Fibroblast of pulmonary artery (primary cell): Measurements from ENCODE around the gene LMX1B.

ENCODE experiments used
- DNase-seq: peaks from one replicate; pipeline ENCODE4 v3.0.0-alpha.2; 2010; ENCODE audit warnings: low read depth
- H3K4me3 ChIP-seq: replicated peaks from 2 replicates; pipeline ENCODE4 v1.5.1; 2011; ENCODE audit warnings: low read depth, mild to moderate bottlenecking, control low read depth, low read length, moderate library complexity
- TF ChIP-seq, protein P1 (sequence below): IDR thresholded peaks from 2 replicates; pipeline ENCODE4 v1.5.1; 2011; ENCODE audit warnings: mild to moderate bottlenecking, control low read depth, low read length, inconsistent platforms; ENCODE audit errors: missing control alignments

The LMX1B gene

DNA sequence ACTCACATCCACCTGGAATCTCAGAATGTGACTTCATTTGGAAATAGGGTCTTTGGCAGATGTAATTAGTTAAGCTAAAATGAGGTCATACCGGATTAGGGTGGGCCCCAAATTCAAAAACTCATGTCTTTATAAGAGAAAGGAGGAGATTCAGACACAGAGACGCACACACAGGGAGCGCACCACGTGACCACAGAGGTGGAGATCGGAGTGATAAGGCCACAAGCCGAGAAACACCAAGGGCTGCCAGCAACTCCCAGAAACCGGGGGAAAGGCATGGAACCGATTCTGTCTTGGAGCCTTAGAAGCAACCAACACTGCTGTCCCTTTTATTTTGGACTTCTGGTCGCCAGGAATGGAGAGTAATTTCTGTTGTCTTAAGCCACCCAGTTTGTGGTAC is 31.8 kb upstream of the LMX1B start:
- TF ChIP-seq, protein P1, sequence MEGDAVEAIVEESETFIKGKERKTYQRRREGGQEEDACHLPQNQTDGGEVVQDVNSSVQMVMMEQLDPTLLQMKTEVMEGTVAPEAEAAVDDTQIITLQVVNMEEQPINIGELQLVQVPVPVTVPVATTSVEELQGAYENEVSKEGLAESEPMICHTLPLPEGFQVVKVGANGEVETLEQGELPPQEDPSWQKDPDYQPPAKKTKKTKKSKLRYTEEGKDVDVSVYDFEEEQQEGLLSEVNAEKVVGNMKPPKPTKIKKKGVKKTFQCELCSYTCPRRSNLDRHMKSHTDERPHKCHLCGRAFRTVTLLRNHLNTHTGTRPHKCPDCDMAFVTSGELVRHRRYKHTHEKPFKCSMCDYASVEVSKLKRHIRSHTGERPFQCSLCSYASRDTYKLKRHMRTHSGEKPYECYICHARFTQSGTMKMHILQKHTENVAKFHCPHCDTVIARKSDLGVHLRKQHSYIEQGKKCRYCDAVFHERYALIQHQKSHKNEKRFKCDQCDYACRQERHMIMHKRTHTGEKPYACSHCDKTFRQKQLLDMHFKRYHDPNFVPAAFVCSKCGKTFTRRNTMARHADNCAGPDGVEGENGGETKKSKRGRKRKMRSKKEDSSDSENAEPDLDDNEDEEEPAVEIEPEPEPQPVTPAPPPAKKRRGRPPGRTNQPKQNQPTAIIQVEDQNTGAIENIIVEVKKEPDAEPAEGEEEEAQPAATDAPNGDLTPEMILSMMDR = no peak
- no peak for DNase-seq
- H3K4me3 ChIP-seq = no peak overlapping the region

DNA sequence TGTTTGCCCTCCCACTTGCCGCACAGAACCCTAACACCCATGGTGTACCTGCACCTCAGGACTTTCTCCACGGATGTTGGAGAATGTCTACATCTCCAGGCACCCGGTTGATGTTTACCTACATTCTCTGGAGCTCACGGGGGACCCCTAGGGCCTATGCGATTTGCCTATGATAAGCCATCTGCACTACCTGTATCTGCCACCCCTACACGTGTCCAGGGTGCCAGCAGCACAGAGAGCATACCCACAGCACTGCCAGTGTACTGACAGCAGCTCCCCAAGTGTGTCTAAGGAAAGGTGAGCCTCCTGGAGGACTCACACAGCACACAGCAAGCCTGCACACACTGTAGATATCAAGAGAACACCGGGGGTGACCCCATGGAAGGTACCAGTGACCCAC is 31.3 kb upstream of the LMX1B start:
- DNase-seq = no peak
- TF ChIP-seq, protein P1 = no peak
- no peak overlapping the region for H3K4me3 ChIP-seq

DNA sequence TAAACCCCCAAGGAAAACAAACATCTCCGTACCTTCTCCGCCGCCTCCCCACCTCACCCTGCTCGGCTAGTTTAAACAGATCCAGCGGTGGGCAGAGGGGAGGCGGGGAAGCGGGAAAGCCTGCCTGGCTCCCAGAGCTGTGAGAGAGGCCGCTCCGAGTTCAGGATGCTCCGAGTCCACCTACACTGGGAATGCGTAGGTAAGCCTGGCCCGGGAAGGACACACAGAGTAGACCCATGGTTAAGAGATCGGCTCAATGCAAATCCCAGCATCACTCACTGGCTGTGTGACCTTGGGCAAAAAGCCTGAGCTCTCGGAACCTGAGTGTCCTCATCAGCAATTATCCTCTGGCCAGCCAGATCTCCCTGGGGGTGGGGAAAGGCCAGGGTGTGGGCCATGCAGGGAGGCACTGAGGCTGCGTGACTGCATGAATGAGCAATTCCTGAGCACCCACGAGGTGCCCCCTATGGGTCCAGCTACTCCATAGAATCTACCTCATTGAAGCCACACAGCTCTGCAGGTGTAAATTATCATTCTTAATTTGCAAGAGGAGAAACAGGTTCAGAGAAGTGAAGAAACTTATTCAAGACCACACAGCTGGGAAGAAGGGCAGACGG is 30.5 kb upstream of the LMX1B start:
- no peak overlapping the region for H3K4me3 ChIP-seq
- no peak for DNase-seq
- TF ChIP-seq, protein P1 = no peak

DNA sequence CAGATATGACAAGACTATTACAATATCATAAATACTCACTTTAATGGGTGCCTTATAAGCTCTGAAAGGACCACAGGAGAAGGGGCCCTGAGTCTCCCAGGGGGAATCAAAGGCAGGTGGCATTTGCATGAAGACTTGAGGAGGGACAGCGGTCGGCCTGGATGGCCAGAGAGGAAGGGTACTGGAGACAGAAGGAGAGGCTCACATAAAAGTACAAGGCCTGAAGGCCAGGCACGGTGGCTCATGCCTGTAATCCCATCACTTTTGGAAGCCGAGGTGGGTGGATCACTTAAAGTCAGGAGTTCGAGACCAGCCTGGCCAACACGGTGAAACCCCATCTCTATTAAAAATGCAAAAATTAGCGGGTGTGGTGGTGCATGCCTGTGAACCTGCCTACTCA is 29.1 kb upstream of the LMX1B start:
- DNase-seq = no peak
- H3K4me3 ChIP-seq = no peak overlapping the region
- TF ChIP-seq, protein P1 = no peak

DNA sequence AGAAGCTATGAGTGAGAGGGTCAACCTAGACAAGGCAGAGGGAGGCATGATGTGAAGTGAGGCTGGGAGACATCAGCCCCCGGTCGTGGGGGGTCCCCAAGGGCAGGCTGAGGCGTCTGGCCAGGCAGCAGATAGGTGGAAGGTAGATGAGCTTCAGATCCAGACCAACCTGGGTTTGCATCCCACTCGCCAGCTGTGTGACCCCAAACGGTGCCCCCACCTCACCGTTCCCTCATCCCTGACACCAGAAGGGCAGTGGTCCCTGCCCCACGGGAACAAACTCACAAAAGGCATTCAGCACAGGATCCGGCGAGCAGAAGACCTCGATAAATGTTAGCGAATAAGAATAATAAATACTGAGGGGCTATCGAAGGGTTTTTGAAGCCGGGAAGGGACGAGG is 27.5 kb upstream of the LMX1B start:
- TF ChIP-seq, protein P1 = no peak
- DNase-seq = no peak
- H3K4me3 ChIP-seq = no peak overlapping the region

DNA sequence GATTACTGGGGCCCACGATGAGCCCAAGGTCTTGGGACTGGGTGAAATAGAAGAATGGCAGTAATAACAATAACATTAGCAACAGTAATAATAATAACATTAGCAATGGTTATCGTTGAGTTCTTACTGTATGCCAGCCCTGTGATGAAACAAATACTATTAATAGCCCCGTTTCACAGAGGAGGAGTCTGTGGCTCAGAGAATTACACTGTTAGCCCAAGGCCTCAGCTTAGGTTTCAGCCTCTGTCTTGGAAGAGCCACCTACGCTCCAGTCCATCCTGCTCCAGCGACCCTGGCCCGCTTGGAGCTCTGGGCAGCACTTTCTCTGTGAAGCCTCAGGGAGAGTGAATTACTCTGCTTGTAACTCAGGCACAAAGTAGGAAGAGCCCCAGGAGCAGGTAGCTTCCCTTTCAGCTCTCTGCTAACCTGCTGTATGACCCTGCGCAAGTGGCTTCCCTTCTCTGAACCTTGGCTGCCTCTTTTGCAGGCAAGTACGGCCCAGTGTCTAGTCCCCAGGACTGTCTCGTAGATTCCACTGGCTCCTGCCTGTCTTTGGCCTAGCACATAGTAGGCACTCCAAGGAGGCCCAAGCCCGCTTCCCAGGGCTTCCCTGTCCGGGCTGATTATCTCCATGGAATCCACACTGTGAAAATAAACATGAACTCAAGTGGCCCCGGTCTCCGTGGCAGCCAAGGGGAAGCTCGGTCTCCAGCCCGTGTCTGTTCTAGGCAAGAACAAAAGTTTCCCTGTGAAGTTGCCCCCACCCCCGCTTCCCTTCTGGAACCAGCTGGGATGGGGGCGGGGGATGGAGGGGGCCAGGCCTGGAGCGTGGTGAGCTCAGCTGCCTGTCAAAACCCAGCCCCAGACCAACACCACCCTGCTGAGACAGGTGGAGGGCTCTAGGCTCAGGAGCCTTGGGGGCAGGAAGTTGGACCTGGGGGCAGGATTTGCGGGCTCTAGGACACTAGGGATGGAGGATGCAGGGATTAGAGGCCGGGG is 26.2 kb upstream of the LMX1B start:
- DNase-seq = peak; percentile 31
- TF ChIP-seq, protein P1 = no peak

More for the DNA sequence above, 26.2 kb upstream of the LMX1B start:
- H3K4me3 ChIP-seq = no peak overlapping the region
